GM12878 (cell line): Measurements from ENCODE around the gene SLC18A3. TPM values are rescaled to one million over a fixed set of nuclear protein-coding genes. Genes with fewer than 3 reads are reported as not detected.

Source experiments
- ATAC-seq: fragments of 200-7000 bp; cut with Tn5 transposase; 3 replicates; pipeline ENCODE4 v1.9.1; 2020; ENCODE audit warnings: mild to moderate bottlenecking, moderate library complexity
- BruUV-seq: library from RNA; stranded (reverse); fragments of 400-500 nt; replicated peaks from 2 replicates; lab custom pipeline; 2021; lab: Mats Ljungman, UMichigan
- CTCF ChIA-PET: fragments of 300-600 bp; sonication (Branson Sonifier 250); formaldehyde crosslinking; extraction: SDS; loops from one replicate; lab custom pipeline; 2021; ENCODE audit warnings: inconsistent platforms; lab: Yijun Ruan, JAX
- POLR2A ChIA-PET: fragments of 350-600 bp; formaldehyde crosslinking; extraction: SDS; loops from one replicate; lab custom pipeline; 2021; ENCODE audit warnings: inconsistent platforms; lab: Charles Lee
- RAD21 ChIA-PET: fragments of 300-600 bp; sonication (Branson Sonifier 250); formaldehyde crosslinking; loops from one replicate; lab custom pipeline; 2023; ENCODE audit warnings: antibody characterized with exemption; ENCODE audit not compliant: unreplicated experiment; lab: Charles Lee
- SMC1A ChIA-PET: fragments of 300-600 bp; sonication (Branson Sonifier 250); formaldehyde crosslinking; loops from one replicate; lab custom pipeline; 2023; ENCODE audit not compliant: unreplicated experiment, uncharacterized antibody; lab: Charles Lee
- DNase-seq: peaks from one replicate; pipeline ENCODE4 v3.0.0-alpha.2; 2011; ENCODE audit warnings: low read depth, low spot score
- FAIRE-seq: peaks from 3 replicates; lab custom pipeline; 2011; peaks lifted over from hg19 to GRCh38; lab: Jason Lieb, UNC
- H2AFZ ChIP-seq: 2 replicates; pipeline ENCODE4 v1.6.0; 2011; ENCODE audit warnings: low read depth, low read length, control low read depth; ENCODE audit not compliant: control insufficient read depth
- H3K27ac ChIP-seq: 2 replicates; pipeline ENCODE4 v1.5.1; 2011; ENCODE audit warnings: control low read depth; ENCODE audit not compliant: control insufficient read depth, insufficient read depth
- H3K27me3 ChIP-seq, 2 experiments: replicated peaks in 1 of 2; 2 replicates each; pipeline versions ENCODE4 v1.6.0 to v1.6.1; 2011; ENCODE audit warnings: low read length in 1 of 2; ENCODE audit not compliant: control insufficient read depth in 2 of 2, insufficient read depth in 2 of 2
- H3K36me3 ChIP-seq, 2 experiments: 2 replicates each; pipeline ENCODE4 v1.5.1; 2011; ENCODE audit warnings: low read length in 1 of 2; ENCODE audit not compliant: control insufficient read depth in 2 of 2, insufficient read depth in 2 of 2
- H3K4me1 ChIP-seq: 2 replicates; pipeline ENCODE4 v1.6.1; 2011; ENCODE audit warnings: mild to moderate bottlenecking, low read length, moderate library complexity, mixed read lengths; ENCODE audit not compliant: control insufficient read depth, insufficient read depth
- H3K4me2 ChIP-seq: 2 replicates; pipeline ENCODE4 v1.6.0; 2011; ENCODE audit warnings: control low read depth; ENCODE audit not compliant: control insufficient read depth, insufficient read depth
- H3K4me3 ChIP-seq: fragments of 200-600 bp; sonication (generic); 2 replicates; pipeline ENCODE4 v1.5.1; 2016
- H3K79me2 ChIP-seq: 2 replicates; pipeline ENCODE4 v1.6.0; 2011; ENCODE audit warnings: low read length; ENCODE audit not compliant: control insufficient read depth, insufficient read depth
- H3K9ac ChIP-seq: 2 replicates; pipeline ENCODE4 v1.8.0; 2011; ENCODE audit warnings: low read length, control low read depth, mixed read lengths; ENCODE audit not compliant: control insufficient read depth, insufficient read depth
- H3K9me3 ChIP-seq: replicated peaks from 3 replicates; pipeline ENCODE4 v1.5.1; 2011; ENCODE audit warnings: mild to moderate bottlenecking, low read length; ENCODE audit not compliant: control insufficient read depth, insufficient read depth
- H4K20me1 ChIP-seq: 2 replicates; pipeline ENCODE4 v1.6.0; 2011; ENCODE audit not compliant: control insufficient read depth, insufficient read depth
- CBX3 ChIP-seq: fragments of 200-600 bp; sonication (generic); IDR thresholded peaks from 2 replicates; pipeline ENCODE4 v1.6.1; 2016; ENCODE audit warnings: low read depth, borderline replicate concordance
- EZH2 ChIP-seq: IDR thresholded peaks from 2 replicates; pipeline ENCODE4 v1.6.1; 2012; ENCODE audit warnings: low read depth, mild to moderate bottlenecking, control low read depth, inconsistent platforms, low read length, borderline replicate concordance; ENCODE audit not compliant: control insufficient read depth
- HCFC1 ChIP-seq: fragments of 150-350 bp; IDR thresholded peaks from 2 replicates; pipeline ENCODE4 v1.6.1; 2014; ENCODE audit warnings: low read length
- HDAC2 ChIP-seq: fragments of 200-600 bp; sonication (generic); IDR thresholded peaks from 2 replicates; pipeline ENCODE4 v1.6.1; 2017
- MLLT1 ChIP-seq: fragments of 450-650 bp; IDR thresholded peaks from 2 replicates; pipeline ENCODE4 v1.6.1; 2016; ENCODE audit warnings: mild to moderate bottlenecking
- MYB ChIP-seq: fragments of 150-350 bp; IDR thresholded peaks from 2 replicates; pipeline ENCODE4 v1.6.1; 2014; ENCODE audit warnings: mild to moderate bottlenecking, low read depth, low read length, borderline replicate concordance
- NFYB ChIP-seq: IDR thresholded peaks from 2 replicates; pipeline ENCODE4 v1.6.1; 2011; ENCODE audit warnings: low read depth, mild to moderate bottlenecking, low read length, improper control_type of control experiment, moderate library complexity; ENCODE audit not compliant: insufficient read depth
- NR2C1 ChIP-seq: fragments of 450-650 bp; IDR thresholded peaks from 2 replicates; pipeline ENCODE4 v1.6.1; 2017; ENCODE audit warnings: antibody characterized with exemption, mild to moderate bottlenecking, moderate library complexity
- NRF1 ChIP-seq: conservative IDR thresholded peaks from 2 replicates; pipeline ENCODE4 v1.6.1; 2011; ENCODE audit warnings: mild to moderate bottlenecking, low read depth, low read length, improper control_type of control experiment
- POLR2AphosphoS5 ChIP-seq: IDR thresholded peaks from 2 replicates; pipeline ENCODE4 v1.6.1; 2011; ENCODE audit warnings: mild to moderate bottlenecking, low read length, inconsistent platforms
- POU2F2 ChIP-seq: IDR thresholded peaks from 3 replicates; pipeline ENCODE4 v1.6.1; 2011; ENCODE audit warnings: low read depth, mild to moderate bottlenecking, low read length, borderline replicate concordance
- RB1 ChIP-seq: fragments of 450-650 bp; formaldehyde crosslinking; IDR thresholded peaks from 2 replicates; pipeline ENCODE4 v1.6.1; 2017; ENCODE audit warnings: mild to moderate bottlenecking, borderline replicate concordance
- STAT1 ChIP-seq: fragments of 450-650 bp; conservative IDR thresholded peaks from 2 replicates; pipeline ENCODE4 v1.6.1; 2014; ENCODE audit warnings: antibody characterized with exemption, mild to moderate bottlenecking
- TBL1XR1 ChIP-seq: IDR thresholded peaks from 2 replicates; pipeline ENCODE4 v1.6.1; 2012; ENCODE audit warnings: low read depth, low read length, improper control_type of control experiment
- WGBS: methylation state at CpG from one replicate; pipeline ENCODE4 v1.1.6; 2016; ENCODE audit warnings: low lambda C conversion rate; ENCODE audit not compliant: insufficient replicate concordance, insufficient coverage; ENCODE audit errors: missing lambda C conversion rate; 5-methylcytosine and 5-hydroxymethylcytosine counted together
- in situ Hi-C: fragments of 300-500 bp; cut with MboI; formaldehyde crosslinking; loops from 9 replicates; pipeline ENCODE4 v1.14.3; 2018; ENCODE audit warnings: mixed read lengths
- intact Hi-C: fragments of 100-400 bp; cut with micrococcal nuclease; formaldehyde crosslinking; loops from one replicate; pipeline ENCODE4 v1.14.2; 2022; ENCODE audit not compliant: unreplicated experiment
- polyA plus RNA-seq, 11 experiments: library from polyadenylated mRNA; depleted of rRNA in 4 of 11; unstranded in 6 of 11; stranded (reverse) in 5 of 11; fragments of >200 nt; fragmentation: Nextera tagmentation in 4 of 11; fragmentation: Illumina TruSeq in 1 of 11; extraction: Ambion mirVana in 4 of 11; extraction: Trizol in 1 of 11; gene quantifications; 1 replicate in 1 of 11; 2 replicates in 10 of 11; pipeline versions ENCODE4 v1.2.1 to v1.2.3, GENCODE V29; 2011 to 2016; ENCODE audit warnings: inconsistent platforms in 2 of 11, missing spikeins in 2 of 11, low read depth in 1 of 11
- total RNA-seq, 4 experiments: library from RNA; depleted of rRNA in 3 of 4; stranded (reverse); fragments of >200 nt in 3 of 4; fragmentation: Illumina TruSeq in 1 of 4; extraction: Trizol in 1 of 4; gene quantifications; 2 replicates each; pipeline versions ENCODE4 v1.2.1 to v1.2.3, GENCODE V29; 2013 to 2021

SLC18A3 gene
- total and polyA plus RNA-seq, 10 of the 15 experiments (the other 5 are each of a cell fraction or from before 2014, with no cell fraction given), result not detected

GRCh38 chr10:49593998-49594397 is 16.1 kb upstream of the SLC18A3 start:
- peaks cover 3% of the 10 kb centered on the region; the same call in 2 of the 3 replicates for H3K9me3 ChIP-seq
- no peak overlapping the region for H3K9ac ChIP-seq
- RAD21 ChIA-PET, result interaction anchor here (2.0 kb wide), 1 partner anchor 630 kb away, joined by 16 read pairs; no protein-coding TSS in a partner anchor
- ATAC-seq (no peak), DNase-seq (no peak), FAIRE-seq (no peak)
- H3K36me3 ChIP-seq, result no peaks in the 10 kb centered on the region
- H2AFZ ChIP-seq, result no peak overlapping the region
- CTCF ChIA-PET, result interaction anchor here (0.9 to 4.3 kb wide), 11 partner anchors 9 to 682 kb away, joined by 3 to 61 read pairs (median 5); no protein-coding TSS in a partner anchor
- H3K4me3 ChIP-seq, result no peak overlapping the region
- BruUV-seq, result no TSS peak
- in situ Hi-C loops, result loop anchor here (10.0 kb wide), 1 partner anchor 331 kb away; no protein-coding TSS in a partner anchor
- no peak overlapping the region for H3K27ac ChIP-seq
- H3K79me2 ChIP-seq, result no peaks in the 10 kb centered on the region
- TF ChIP-seq HDAC2 (no peak), HCFC1 (no peak), NR2C1 (no peak), CBX3 (no peak), TBL1XR1 (no peak), NRF1 (no peak), POLR2AphosphoS5 (no peak), MYB (no peak), POU2F2 (no peak), NFYB (no peak), MLLT1 (no peak), EZH2 (no peak), RB1 (no peak), STAT1 (no peak)
- H3K4me1 ChIP-seq, result no peaks in the 10 kb centered on the region
- H3K4me2 ChIP-seq, result no peak overlapping the region
- no peaks in the 10 kb centered on the region; a peak in 1 of 4 replicates for H3K27me3 ChIP-seq
- SMC1A ChIA-PET, result interaction anchor here (0.7 to 3.6 kb wide), 3 partner anchors 214 to 681 kb away, joined by 3 to 27 read pairs (median 3); no protein-coding TSS in a partner anchor
- intact Hi-C loops, result loop anchor here (1.0 to 2.0 kb wide), 2 partner anchors 630 to 681 kb away; no protein-coding TSS in a partner anchor
- POLR2A ChIA-PET, result no interaction called here
- no peaks in the 10 kb centered on the region for H4K20me1 ChIP-seq
- WGBS, result 26% methylated on average over 3 of the region's 4 CpGs
